Measurements from ENCODE around the gene ESYT3. TPM values are rescaled to one million over a fixed set of nuclear protein-coding genes. Genes with fewer than 3 reads are reported as not detected.

ESYT3 gene
- total and polyA plus RNA-seq, 2 donors (not counting 1 experiment from before 2014, with no cell fraction given) = 0.17 TPM; not detected in 1

- Histone ChIP-seq H3K79me2 (ENCODE audit: control insufficient read depth, insufficient read depth, low read length) (no peaks in the 10 kb centered on the region), H3K4me2 (ENCODE audit: extremely low read depth, insufficient read depth, low read length) (no peak overlapping the region), H3K27ac (ENCODE audit: insufficient read depth, low read length) (no peak overlapping the region), H2AFZ (ENCODE audit: low read length) (no peak overlapping the region), H3K9me3 (ENCODE audit: control insufficient read depth, insufficient read depth, low read depth, low read length) (no peaks in the 10 kb centered on the region), H3K27me3 (ENCODE audit: control insufficient read depth, insufficient read depth, low read length) (peaks cover 7% of the 10 kb centered on the region), H3K36me3 (ENCODE audit: control insufficient read depth, insufficient read depth, low read length) (no peaks in the 10 kb centered on the region), H3K4me1 (ENCODE audit: control insufficient read depth, extremely low read depth, insufficient read depth, low read length) (no peaks in the 10 kb centered on the region), H4K20me1 (ENCODE audit: control insufficient read depth, extremely low read depth, insufficient read depth, low read length) (no peaks in the 10 kb centered on the region), H3K9ac (ENCODE audit: insufficient read depth, low read length) (no peak overlapping the region), H3K4me3 (replicated peaks in 1 of 4; ENCODE audit: control extremely low read depth in 1 of 4, insufficient read depth in 1 of 4, low read depth in 3 of 4, low read length in 4 of 4) (no peak overlapping the region)
- TF ChIP-seq CTCF (conservative IDR thresholded peaks at IDR 0.05 in 1 of 2, IDR thresholded peaks at IDR 0.05 in 1 of 2; ENCODE audit: low read depth in 1 of 2, low read length in 2 of 2) = no peak
- no peak for TF ChIP-seq EZH2 (IDR thresholded peaks at IDR 0.05; ENCODE audit: low read length, missing control alignments)
- no peak for DNase-seq (ENCODE audit: low read depth in 2 of 2)
These were observed 25.5 kb downstream of the ESYT3 start for GRCh38 chr3:138459619-138460535.

- no peak overlapping the region for H2AFZ ChIP-seq (ENCODE audit: low read length)
- DNase-seq (ENCODE audit: low read depth in 2 of 2) = no peak
- no peaks in the 10 kb centered on the region for H4K20me1 ChIP-seq (ENCODE audit: control insufficient read depth, extremely low read depth, insufficient read depth, low read length)
These were observed 26.3 kb downstream of the ESYT3 start for GRCh38 chr3:138460536-138461205.

More at GRCh38 chr3:138460536-138461205, 26.3 kb downstream of the ESYT3 start:
- no peaks in the 10 kb centered on the region for H3K79me2 ChIP-seq (ENCODE audit: control insufficient read depth, insufficient read depth, low read length)
- no peaks in the 10 kb centered on the region for H3K9me3 ChIP-seq (ENCODE audit: control insufficient read depth, insufficient read depth, low read depth, low read length)
- H3K27me3 ChIP-seq (ENCODE audit: control insufficient read depth, insufficient read depth, low read length) = peaks cover 2% of the 10 kb centered on the region
- no peak overlapping the region for H3K4me3 ChIP-seq (replicated peaks in 1 of 4; ENCODE audit: control extremely low read depth in 1 of 4, insufficient read depth in 1 of 4, low read depth in 3 of 4, low read length in 4 of 4)
- H3K27ac ChIP-seq (ENCODE audit: insufficient read depth, low read length) = no peak overlapping the region
- no peaks in the 10 kb centered on the region for H3K36me3 ChIP-seq (ENCODE audit: control insufficient read depth, insufficient read depth, low read length)
- H3K4me2 ChIP-seq (ENCODE audit: extremely low read depth, insufficient read depth, low read length) = no peak overlapping the region
- H3K9ac ChIP-seq (ENCODE audit: insufficient read depth, low read length) = no peak overlapping the region
- H3K4me1 ChIP-seq (ENCODE audit: control insufficient read depth, extremely low read depth, insufficient read depth, low read length) = no peaks in the 10 kb centered on the region
- TF ChIP-seq EZH2 (IDR thresholded peaks at IDR 0.05; ENCODE audit: low read length, missing control alignments) (no peak), CTCF (conservative IDR thresholded peaks at IDR 0.05 in 1 of 2, IDR thresholded peaks at IDR 0.05 in 1 of 2; ENCODE audit: low read depth in 1 of 2, low read length in 2 of 2) (no peak)

Measured in fibroblast of lung (primary cell).